OCI-LY3 (cell line): ENCODE measurements around the gene OGFOD2.
"Not testable (repeated sequence)": the region's sequence is repeated elsewhere in the genome, so short reads cannot be mapped to it uniquely, and the experiment has no call there.

Experiments used
- H2AFZ ChIP-seq: fragments of 200-600, 300-600 bp; shearing (Covaris generic); 2 replicates; pipeline ENCODE4 v1.6.0; 2014; ENCODE audit warnings: antibody characterized with exemption, low read depth, low read length
- H3K27ac ChIP-seq: fragments of 200-600, 300-600 bp; sonication (generic); 2 replicates; pipeline ENCODE4 v1.5.1; 2014; ENCODE audit warnings: mild to moderate bottlenecking, low read length, moderate library complexity, mixed read lengths
- H3K27me3 ChIP-seq: fragments of 200-600, 300-600 bp; sonication (generic); 2 replicates; pipeline ENCODE4 v1.6.1; 2014; ENCODE audit warnings: low read depth, low read length, mixed read lengths
- H3K36me3 ChIP-seq: fragments of 200-600, 300-600 bp; sonication (generic); replicated peaks from 2 replicates; pipeline ENCODE3; 2014; ENCODE audit warnings: low read depth, low read length, mixed read lengths
- H3K4me1 ChIP-seq: fragments of 300-600, 200-600 bp; sonication (generic); 2 replicates; pipeline ENCODE4 v1.6.1; 2014; ENCODE audit warnings: low read length, mixed read lengths
- H3K4me2 ChIP-seq: fragments of 200-600, 300-600 bp; sonication (generic); 2 replicates; pipeline ENCODE4 v1.6.1; 2014; ENCODE audit warnings: low read length, mixed read lengths
- H3K4me3 ChIP-seq: fragments of 300-600, 200-600 bp; sonication (generic); 2 replicates; pipeline ENCODE4 v1.5.1; 2014; ENCODE audit warnings: antibody characterized with exemption, mild to moderate bottlenecking, low read length, moderate library complexity
- H3K79me2 ChIP-seq: fragments of 300-600, 200-600 bp; shearing (Covaris generic); 2 replicates; pipeline ENCODE4 v1.6.1; 2014; ENCODE audit warnings: mild to moderate bottlenecking, low read length, mixed read lengths
- H3K9ac ChIP-seq: fragments of 300-600, 200-600 bp; shearing (Covaris generic); 2 replicates; pipeline ENCODE4 v1.6.0; 2014; ENCODE audit warnings: mild to moderate bottlenecking, low read length, moderate library complexity
- H3K9me3 ChIP-seq: fragments of 200-600, 300-600 bp; shearing (Covaris generic); 2 replicates; pipeline ENCODE4 v1.6.1; 2014; ENCODE audit warnings: low read length, mixed read lengths; ENCODE audit not compliant: insufficient read depth
- H4K20me1 ChIP-seq: fragments of 200-600, 300-600 bp; sonication (generic); 2 replicates; pipeline ENCODE4 v1.6.1; 2016; ENCODE audit warnings: low read length, mixed read lengths; ENCODE audit not compliant: insufficient read depth
- CTCF ChIP-seq: fragments of 200-600, 300-600 bp; sonication (generic); IDR thresholded peaks from 2 replicates; pipeline ENCODE4 v1.5.1; 2014; ENCODE audit warnings: antibody characterized with exemption, low read length, low read depth
- EZH2phosphoT487 ChIP-seq: fragments of 200-600 bp; shearing (Covaris generic); IDR thresholded peaks from 2 replicates; pipeline ENCODE4 v1.6.1; 2018; ENCODE audit warnings: antibody characterized with exemption, mixed run types, low read depth

Gene OGFOD2

GRCh38 chr12:123011701-123012100, 36.7 kb downstream of the OGFOD2 start:
- Histone ChIP-seq H3K4me2 (no peak overlapping the region), H3K79me2 (no peaks in the 10 kb centered on the region), H3K9me3 (no peaks in the 10 kb centered on the region), H3K4me1 (no peaks in the 10 kb centered on the region), H3K9ac (no peak overlapping the region), H3K27ac (no peak overlapping the region), H3K4me3 (no peak overlapping the region), H2AFZ (no peak overlapping the region), H4K20me1 (no peaks in the 10 kb centered on the region), H3K27me3 (no peaks in the 10 kb centered on the region; the same call in 1 of the 2 replicates), H3K36me3 (no peaks in the 10 kb centered on the region)
- no peak for TF ChIP-seq CTCF
- TF ChIP-seq EZH2phosphoT487 = no peak

- Histone ChIP-seq H4K20me1 (no peaks in the 10 kb centered on the region), H3K27me3 (no peaks in the 10 kb centered on the region; the same call in 1 of the 2 replicates)
Measured at GRCh38 chr12:123013185-123014095, 38.4 kb downstream of the OGFOD2 start.

GRCh38 chr12:123014473-123014872, 39.4 kb downstream of the OGFOD2 start:
- not testable (repeated sequence) for H3K4me2 ChIP-seq, H3K36me3 ChIP-seq, H4K20me1 ChIP-seq, H3K9me3 ChIP-seq, H3K9ac ChIP-seq, H3K4me1 ChIP-seq, H3K79me2 ChIP-seq, H3K27me3 ChIP-seq, H3K27ac ChIP-seq, H2AFZ ChIP-seq, H3K4me3 ChIP-seq

More at GRCh38 chr12:123013185-123014095, 38.4 kb downstream of the OGFOD2 start:
- no peaks in the 10 kb centered on the region for H3K4me1 ChIP-seq
- H2AFZ ChIP-seq = no peak overlapping the region
- H3K79me2 ChIP-seq = no peaks in the 10 kb centered on the region
- no peak overlapping the region for H3K4me3 ChIP-seq
- H3K27ac ChIP-seq = no peak overlapping the region
- no peaks in the 10 kb centered on the region for H3K36me3 ChIP-seq
- no peak for TF ChIP-seq EZH2phosphoT487
- no peak for TF ChIP-seq CTCF
- H3K9me3 ChIP-seq = no peaks in the 10 kb centered on the region
- H3K9ac ChIP-seq = no peak overlapping the region
- H3K4me2 ChIP-seq = no peak overlapping the region

GRCh38 chr12:123017753-123018152, 42.7 kb downstream of the OGFOD2 start:
- TF ChIP-seq CTCF = no peak
- no peak for TF ChIP-seq EZH2phosphoT487
- Histone ChIP-seq H3K79me2 (no peaks in the 10 kb centered on the region), H3K27me3 (no peaks in the 10 kb centered on the region; the same call in 1 of the 2 replicates), H3K9me3 (no peaks in the 10 kb centered on the region), H3K4me2 (no peak overlapping the region), H3K4me1 (no peaks in the 10 kb centered on the region), H3K27ac (no peak overlapping the region), H3K4me3 (no peak overlapping the region), H3K36me3 (no peaks in the 10 kb centered on the region), H2AFZ (no peak overlapping the region), H4K20me1 (no peaks in the 10 kb centered on the region), H3K9ac (no peak overlapping the region)
